ENCODE measurements around the gene SPTSSB. TPM values are rescaled to one million over a fixed set of nuclear protein-coding genes. Genes with fewer than 3 reads are reported as not detected.

Gene SPTSSB
- total RNA-seq, 4 donors from 2014 or later: not detected

DNA sequence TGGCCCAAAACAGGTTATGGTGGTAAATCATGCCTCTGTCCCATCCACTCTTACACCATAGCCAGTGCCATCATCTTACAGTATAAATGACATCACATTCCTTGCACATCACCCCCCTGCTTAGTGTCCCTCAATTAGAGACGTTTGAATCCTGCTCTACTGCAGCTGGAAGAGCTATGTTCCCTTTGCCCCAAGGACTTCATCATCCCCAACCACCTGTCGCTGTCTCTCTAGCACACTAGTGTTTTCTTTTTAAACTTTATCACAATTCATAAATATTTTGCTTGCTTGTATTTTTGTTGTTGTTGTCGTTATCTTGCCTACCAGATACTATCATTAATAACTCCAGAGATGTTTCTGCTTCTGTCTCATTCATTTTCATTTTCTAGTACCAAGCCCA lies 28.7 kb downstream of the SPTSSB start:
- Histone ChIP-seq H3K4me1 (no peaks in the 10 kb centered on the region), H3K27ac (no peak overlapping the region), H3K9me3 (no peaks in the 10 kb centered on the region), H3K4me3 (replicated peaks in 1 of 3) (no peak overlapping the region), H3K27me3 (no peaks in the 10 kb centered on the region), H3K36me3 (no peaks in the 10 kb centered on the region)
- TF ChIP-seq, protein P1, sequence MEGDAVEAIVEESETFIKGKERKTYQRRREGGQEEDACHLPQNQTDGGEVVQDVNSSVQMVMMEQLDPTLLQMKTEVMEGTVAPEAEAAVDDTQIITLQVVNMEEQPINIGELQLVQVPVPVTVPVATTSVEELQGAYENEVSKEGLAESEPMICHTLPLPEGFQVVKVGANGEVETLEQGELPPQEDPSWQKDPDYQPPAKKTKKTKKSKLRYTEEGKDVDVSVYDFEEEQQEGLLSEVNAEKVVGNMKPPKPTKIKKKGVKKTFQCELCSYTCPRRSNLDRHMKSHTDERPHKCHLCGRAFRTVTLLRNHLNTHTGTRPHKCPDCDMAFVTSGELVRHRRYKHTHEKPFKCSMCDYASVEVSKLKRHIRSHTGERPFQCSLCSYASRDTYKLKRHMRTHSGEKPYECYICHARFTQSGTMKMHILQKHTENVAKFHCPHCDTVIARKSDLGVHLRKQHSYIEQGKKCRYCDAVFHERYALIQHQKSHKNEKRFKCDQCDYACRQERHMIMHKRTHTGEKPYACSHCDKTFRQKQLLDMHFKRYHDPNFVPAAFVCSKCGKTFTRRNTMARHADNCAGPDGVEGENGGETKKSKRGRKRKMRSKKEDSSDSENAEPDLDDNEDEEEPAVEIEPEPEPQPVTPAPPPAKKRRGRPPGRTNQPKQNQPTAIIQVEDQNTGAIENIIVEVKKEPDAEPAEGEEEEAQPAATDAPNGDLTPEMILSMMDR (IDR thresholded peaks at IDR 0.05): no peak
- TF ChIP-seq POLR2A (IDR thresholded peaks at IDR 0.05): no peak
- intact Hi-C loops (cut with DNase I): no loop called here
- DNase-seq: no peak
- WGBS, 2 donors: 79 to 81% methylated on average over 3 of the region's 3 CpGs

DNA sequence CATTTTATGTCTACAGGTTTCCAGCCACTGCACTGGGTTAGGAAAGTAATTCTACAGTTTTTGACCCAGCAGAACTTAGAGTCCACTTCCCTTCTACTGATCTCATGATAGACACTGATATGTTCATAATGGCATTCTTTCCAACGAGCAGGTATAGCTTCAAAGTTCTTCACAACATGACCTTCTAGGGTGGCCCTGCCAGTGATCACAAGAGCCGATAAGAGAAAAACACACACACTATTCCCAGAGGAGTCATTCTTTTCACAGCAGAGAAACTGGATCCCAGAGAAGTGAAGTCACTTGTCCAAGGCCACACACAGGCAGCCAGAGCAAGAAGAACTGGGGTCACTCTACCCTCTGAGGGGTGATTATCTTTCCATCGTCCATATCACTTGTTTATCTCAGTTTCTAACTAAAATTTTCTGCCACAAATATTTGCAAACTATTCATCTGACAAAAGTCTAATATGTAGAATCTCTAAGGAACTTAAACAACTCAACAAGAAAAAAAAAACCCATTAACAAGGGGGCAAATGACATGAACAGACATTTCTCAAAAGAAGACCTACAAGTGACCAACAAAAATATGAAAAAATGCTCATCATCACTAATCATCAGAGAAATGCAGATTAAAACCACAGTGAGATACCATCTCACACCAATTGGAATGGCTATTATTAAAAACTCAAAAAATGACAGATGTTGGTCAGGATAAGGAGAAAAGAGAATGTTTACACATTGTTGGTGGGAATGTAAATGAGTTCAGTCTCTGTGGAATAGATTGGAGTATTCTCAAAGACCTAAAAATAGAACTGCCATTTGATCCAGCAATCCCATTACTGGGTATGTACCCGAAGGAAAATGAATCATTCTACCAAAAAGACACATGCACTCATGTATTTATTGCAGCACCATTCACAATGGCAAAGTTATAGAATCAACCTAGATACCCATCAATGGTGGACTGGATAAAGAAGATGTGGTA lies 31.5 kb downstream of the SPTSSB start:
- intact Hi-C loops (cut with DNase I): no loop called here

DNA sequence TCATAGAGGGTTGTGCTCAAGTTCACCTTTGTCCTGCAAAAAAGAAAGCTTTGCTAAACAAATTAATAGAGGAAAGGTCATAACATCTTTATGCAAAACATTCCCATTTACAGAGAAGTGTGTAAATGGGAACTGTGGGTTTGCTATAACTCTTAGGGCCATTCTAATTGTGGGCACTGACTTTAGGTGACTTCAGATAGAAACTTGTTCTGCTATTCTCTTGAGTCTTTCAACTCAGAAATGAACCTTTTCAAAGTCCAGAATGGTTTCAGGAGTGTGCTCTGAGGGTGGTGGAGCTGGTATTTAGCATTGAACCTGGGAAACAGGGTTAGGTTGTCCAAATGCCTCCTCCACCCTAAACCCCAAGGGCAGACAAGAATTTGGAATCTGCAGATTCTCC lies 34.0 kb downstream of the SPTSSB start:
- H3K4me1 ChIP-seq: no peaks in the 10 kb centered on the region
- H3K27me3 ChIP-seq: no peaks in the 10 kb centered on the region
- TF ChIP-seq, protein P1 (IDR thresholded peaks at IDR 0.05): no peak
- no peak for TF ChIP-seq POLR2A (IDR thresholded peaks at IDR 0.05)
- H3K4me3 ChIP-seq (replicated peaks in 1 of 3): no peak overlapping the region
- H3K27ac ChIP-seq: no peak overlapping the region
- no peak for DNase-seq
- H3K36me3 ChIP-seq: no peaks in the 10 kb centered on the region
- no peaks in the 10 kb centered on the region for H3K9me3 ChIP-seq
- intact Hi-C loops (cut with DNase I): no loop called here

More for the DNA sequence above, 31.5 kb downstream of the SPTSSB start:
- no peak overlapping the region for H3K27ac ChIP-seq
- TF ChIP-seq POLR2A (IDR thresholded peaks at IDR 0.05): no peak
- TF ChIP-seq, protein P1 (IDR thresholded peaks at IDR 0.05): no peak
- no peaks in the 10 kb centered on the region for H3K4me1 ChIP-seq
- no peak for DNase-seq
- no peaks in the 10 kb centered on the region for H3K9me3 ChIP-seq
- no peaks in the 10 kb centered on the region for H3K27me3 ChIP-seq
- WGBS, 2 donors: 37 to 42% methylated on average over 4 of the region's 4 CpGs
- no peaks in the 10 kb centered on the region for H3K36me3 ChIP-seq
- H3K4me3 ChIP-seq (replicated peaks in 1 of 3): no peak overlapping the region

DNA sequence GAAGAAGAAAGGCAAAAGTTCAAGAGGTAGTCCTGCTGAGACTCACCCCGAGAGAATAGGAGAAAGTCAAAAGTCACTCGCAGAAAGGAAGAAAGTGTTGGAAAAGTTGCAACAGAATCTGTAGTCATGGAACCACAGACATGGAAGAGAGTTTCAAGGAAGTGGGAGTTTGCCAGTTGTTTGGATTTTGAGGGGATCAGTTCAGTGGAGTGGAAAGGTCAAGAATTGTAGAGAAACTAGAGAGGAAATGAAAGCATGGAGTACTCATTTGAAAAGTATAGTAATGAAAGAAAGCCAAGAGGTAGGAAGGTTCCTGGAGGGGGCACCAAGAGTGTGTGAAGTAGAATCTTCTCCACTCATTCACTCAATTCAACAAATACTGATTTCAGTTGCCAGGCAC lies 34.7 kb downstream of the SPTSSB start:
- no peak overlapping the region for H3K4me3 ChIP-seq (replicated peaks in 1 of 3)
- intact Hi-C loops (cut with DNase I): no loop called here
- H3K27ac ChIP-seq: no peak overlapping the region
- no peak for TF ChIP-seq POLR2A (IDR thresholded peaks at IDR 0.05)
- TF ChIP-seq, protein P1 (IDR thresholded peaks at IDR 0.05): no peak
- WGBS, 2 donors: 84 to 88% methylated on average over 2 of the region's 2 CpGs
- no peak for DNase-seq
- no peaks in the 10 kb centered on the region for H3K9me3 ChIP-seq
- H3K27me3 ChIP-seq: no peaks in the 10 kb centered on the region
- H3K36me3 ChIP-seq: no peaks in the 10 kb centered on the region
- H3K4me1 ChIP-seq: no peaks in the 10 kb centered on the region

DNA sequence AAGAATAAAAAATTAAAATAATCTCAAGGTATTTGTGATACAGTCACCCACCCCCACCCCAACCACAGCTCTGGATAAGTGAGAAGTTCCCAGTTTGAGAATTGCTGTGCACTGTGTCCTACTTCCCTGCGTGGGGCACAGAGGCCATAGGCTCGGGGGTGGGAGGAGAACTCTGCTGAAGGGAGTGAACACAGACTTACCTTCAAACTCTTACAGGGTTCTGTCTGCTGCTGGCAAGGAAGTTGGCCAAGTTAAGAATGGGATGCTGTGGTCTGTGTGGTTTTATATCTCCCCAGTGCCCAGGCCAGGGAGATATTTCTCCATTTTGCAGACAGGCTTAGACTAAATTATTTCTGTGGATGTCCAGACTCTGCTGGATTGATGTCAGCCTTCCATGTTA lies 37.6 kb downstream of the SPTSSB start:
- Histone ChIP-seq H3K9me3 (no peaks in the 10 kb centered on the region), H3K4me3 (replicated peaks in 1 of 3) (no peak overlapping the region), H3K27me3 (no peaks in the 10 kb centered on the region), H3K36me3 (no peaks in the 10 kb centered on the region), H3K27ac (no peak overlapping the region), H3K4me1 (no peaks in the 10 kb centered on the region)
- TF ChIP-seq, protein P1 (IDR thresholded peaks at IDR 0.05): no peak
- no peak for TF ChIP-seq POLR2A (IDR thresholded peaks at IDR 0.05)
- 81 to 85% methylated on average over 2 of the region's 2 CpGs for WGBS, 2 donors
- no peak for DNase-seq
- intact Hi-C loops (cut with DNase I): no loop called here

Measured in thyroid gland (tissue), 4 donors.